Measurements from ENCODE around the gene PDIA5.

Gene PDIA5

DNA sequence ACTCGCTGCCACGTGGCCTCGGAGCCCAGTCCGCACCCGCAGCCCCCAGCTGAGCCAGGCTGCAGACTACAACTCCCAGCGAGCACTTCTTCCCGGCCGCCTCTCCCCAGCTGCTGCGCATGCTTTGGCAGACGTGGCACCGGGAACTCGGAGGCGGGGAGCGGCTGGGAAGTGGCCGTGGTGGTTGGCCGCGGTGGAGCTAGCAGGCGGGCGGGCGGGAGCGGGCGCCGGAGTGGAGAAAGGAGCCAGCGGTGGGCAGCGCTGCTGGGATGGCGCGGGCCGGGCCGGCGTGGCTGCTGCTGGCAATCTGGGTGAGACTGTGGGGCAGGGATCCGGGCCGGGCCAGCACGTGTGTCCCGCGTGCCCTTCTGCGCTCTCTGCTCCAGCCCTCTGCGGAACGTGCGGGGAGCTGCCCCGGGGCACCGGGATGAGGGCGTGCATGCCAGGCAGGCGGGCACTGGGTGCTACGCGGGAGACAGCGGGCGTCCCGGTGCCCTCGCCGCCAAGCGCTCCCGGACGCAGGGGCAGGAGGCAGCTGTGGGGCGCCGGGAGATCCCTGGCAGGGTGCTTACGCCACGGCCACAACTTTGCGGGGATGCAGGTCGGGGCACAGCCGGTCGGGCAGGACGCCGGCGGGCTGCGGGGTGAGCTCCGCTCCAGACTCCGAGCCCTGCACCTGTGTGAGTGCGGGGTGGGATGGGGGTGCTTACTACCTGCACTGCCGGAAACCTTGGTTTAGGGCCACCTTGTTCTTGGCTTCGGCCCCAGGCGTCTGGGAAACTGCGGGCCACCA, at the start of gene PDIA5:
TSS of gene PDIA5 (plus strand) at position 130 of the 793 bp plus-strand sequence. CDS start at position 270, 140 bp downstream.
- TF ChIP-seq CTCF (IDR thresholded peaks at IDR 0.05; ENCODE audit: low read length) (no peak), EZH2 (IDR thresholded peaks at IDR 0.05; ENCODE audit: borderline replicate concordance, low read length) (no peak)
- H3K9ac ChIP-seq (ENCODE audit: low read length), result peak within 1 kb of the TSS; percentile 64
- no peaks in the 10 kb centered on the region for H3F3A ChIP-seq (ENCODE audit: insufficient read depth, low read length)
- no peak within 1 kb of the TSS for H3K27ac ChIP-seq (ENCODE audit: low read depth, low read length, poor library complexity, severe bottlenecking)
- H3K9me2 ChIP-seq (ENCODE audit: low read depth, low read length), result no peaks in the 10 kb centered on the region
- no peak within 1 kb of the TSS for H2AFZ ChIP-seq (ENCODE audit: low read length)
- no peaks in the 10 kb centered on the region for H3K9me3 ChIP-seq (ENCODE audit: low read length)
- H3K36me3 ChIP-seq (ENCODE audit: insufficient read depth, low read length), result 0 out of 2 replicates have a peak, but pooled peaks cover 4% of the 10 kb centered on the region
- no peaks in the 10 kb centered on the region for H3K27me3 ChIP-seq (ENCODE audit: insufficient read depth, low read length)
- peak within 1 kb of the TSS; percentile 84 for H3K4me2 ChIP-seq (ENCODE audit: low read length)
- H3K4me3 ChIP-seq (ENCODE audit: low read depth, low read length, poor library complexity, severe bottlenecking), result peak within 1 kb of the TSS; percentile 76
- H4K20me1 ChIP-seq (ENCODE audit: insufficient read depth, low read length), result no peaks in the 10 kb centered on the region
- H3K4me1 ChIP-seq (ENCODE audit: insufficient read depth, low read length, severe bottlenecking), result peaks cover 12% of the 10 kb centered on the region
- H3K79me2 ChIP-seq (ENCODE audit: insufficient read depth, low read length), result 0 out of 2 replicates have a peak, but pooled peaks cover 5% of the 10 kb centered on the region

DNA sequence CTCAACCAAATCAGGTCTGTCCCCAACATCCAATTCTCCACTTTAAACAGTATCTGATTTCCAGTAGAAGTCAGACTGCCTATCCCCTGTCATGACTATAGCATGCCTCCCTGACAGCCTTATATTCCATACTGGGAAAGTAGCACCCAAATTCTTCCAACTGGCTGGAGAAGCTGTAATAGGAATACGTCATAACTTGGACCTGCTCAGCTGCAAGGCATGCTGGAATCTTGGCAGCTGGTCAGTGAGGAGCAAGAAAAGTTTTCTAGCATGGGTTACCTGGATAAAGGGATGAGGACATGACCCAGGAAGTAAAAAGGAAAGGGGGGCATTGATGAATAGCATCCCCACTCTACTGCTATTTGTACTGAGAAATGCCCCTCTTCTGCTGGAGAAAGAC, 48.1 kb upstream of the PDIA5 start:
- no peak overlapping the region for H2AFZ ChIP-seq (ENCODE audit: low read length)
- H3F3A ChIP-seq (ENCODE audit: insufficient read depth, low read length), result no peaks in the 10 kb centered on the region
- no peak overlapping the region for H3K27ac ChIP-seq (ENCODE audit: low read depth, low read length, poor library complexity, severe bottlenecking)
- no peak overlapping the region for H3K4me3 ChIP-seq (ENCODE audit: low read depth, low read length, poor library complexity, severe bottlenecking)
- no peaks in the 10 kb centered on the region for H3K4me1 ChIP-seq (ENCODE audit: insufficient read depth, low read length, severe bottlenecking)
- H3K36me3 ChIP-seq (ENCODE audit: insufficient read depth, low read length), result no peaks in the 10 kb centered on the region
- H3K27me3 ChIP-seq (ENCODE audit: insufficient read depth, low read length), result no peaks in the 10 kb centered on the region
- no peak overlapping the region for H3K9ac ChIP-seq (ENCODE audit: low read length)
- TF ChIP-seq CTCF (IDR thresholded peaks at IDR 0.05; ENCODE audit: low read length) (no peak), EZH2 (IDR thresholded peaks at IDR 0.05; ENCODE audit: borderline replicate concordance, low read length) (no peak)
- no peak overlapping the region for H3K4me2 ChIP-seq (ENCODE audit: low read length)
- H3K9me3 ChIP-seq (ENCODE audit: low read length), result no peaks in the 10 kb centered on the region
- no peaks in the 10 kb centered on the region for H4K20me1 ChIP-seq (ENCODE audit: insufficient read depth, low read length)
- H3K9me2 ChIP-seq (ENCODE audit: low read depth, low read length), result no peaks in the 10 kb centered on the region
- no peaks in the 10 kb centered on the region for H3K79me2 ChIP-seq (ENCODE audit: insufficient read depth, low read length)

- no peaks in the 10 kb centered on the region for H3K27me3 ChIP-seq (ENCODE audit: insufficient read depth, low read length)
- TF ChIP-seq EZH2 (IDR thresholded peaks at IDR 0.05; ENCODE audit: borderline replicate concordance, low read length) (no peak), CTCF (IDR thresholded peaks at IDR 0.05; ENCODE audit: low read length) (no peak)
- H3K9me2 ChIP-seq (ENCODE audit: low read depth, low read length), result no peaks in the 10 kb centered on the region
- no peaks in the 10 kb centered on the region for H4K20me1 ChIP-seq (ENCODE audit: insufficient read depth, low read length)
- H3K4me3 ChIP-seq (ENCODE audit: low read depth, low read length, poor library complexity, severe bottlenecking), result no peak overlapping the region
- no peaks in the 10 kb centered on the region for H3K79me2 ChIP-seq (ENCODE audit: insufficient read depth, low read length)
- H3K9ac ChIP-seq (ENCODE audit: low read length), result no peak overlapping the region
- H3F3A ChIP-seq (ENCODE audit: insufficient read depth, low read length), result no peaks in the 10 kb centered on the region
- H3K36me3 ChIP-seq (ENCODE audit: insufficient read depth, low read length), result no peaks in the 10 kb centered on the region
- H3K9me3 ChIP-seq (ENCODE audit: low read length), result no peaks in the 10 kb centered on the region
- no peak overlapping the region for H3K4me2 ChIP-seq (ENCODE audit: low read length)
- H2AFZ ChIP-seq (ENCODE audit: low read length), result no peak overlapping the region
- no peak overlapping the region for H3K27ac ChIP-seq (ENCODE audit: low read depth, low read length, poor library complexity, severe bottlenecking)
- H3K4me1 ChIP-seq (ENCODE audit: insufficient read depth, low read length, severe bottlenecking), result no peaks in the 10 kb centered on the region
Measured at GRCh38 chr3:123019161-123019560, 47.7 kb upstream of the PDIA5 start.
